Neural progenitor cell (in vitro differentiated cells): ENCODE results near the gene DCC. TPM values are rescaled to one million over a fixed set of nuclear protein-coding genes. Genes with fewer than 3 reads are reported as not detected.

Experiments
- DNase-seq: peaks from one replicate; pipeline ENCODE4 v3.0.0-alpha.2; 2016; ENCODE audit warnings: low spot score
- H2AFZ ChIP-seq: fragments of 200-600 bp; sonication (generic); replicated peaks from 2 replicates; pipeline ENCODE4 v1.6.1; 2016; ENCODE audit warnings: antibody characterized with exemption
- H3F3A ChIP-seq: fragments of 200-600 bp; sonication (generic); 2 replicates; pipeline ENCODE4 v1.6.1; 2016; ENCODE audit warnings: antibody characterized with exemption, low read depth
- H3K27ac ChIP-seq: fragments of 200-600 bp; sonication (generic); 2 replicates; pipeline ENCODE4 v1.5.1; 2016; ENCODE audit warnings: mild to moderate bottlenecking
- H3K27me3 ChIP-seq: fragments of 200-600 bp; sonication (generic); 2 replicates; pipeline ENCODE4 v1.6.1; 2016; ENCODE audit warnings: mild to moderate bottlenecking, moderate library complexity
- H3K36me3 ChIP-seq: fragments of 200-600 bp; sonication (generic); 2 replicates; pipeline ENCODE4 v1.5.1; 2016
- H3K4me1 ChIP-seq: fragments of 200-600 bp; sonication (generic); 2 replicates; pipeline ENCODE4 v1.6.1; 2016; ENCODE audit warnings: mixed run types
- H3K4me2 ChIP-seq: fragments of 200-600 bp; sonication (generic); 2 replicates; pipeline ENCODE4 v1.6.1; 2016
- H3K4me3 ChIP-seq: fragments of 200-600 bp; sonication (generic); 2 replicates; pipeline ENCODE4 v1.5.1; 2016
- H3K79me2 ChIP-seq: fragments of 200-600 bp; sonication (generic); 2 replicates; pipeline ENCODE4 v1.6.1; 2016; ENCODE audit warnings: low read depth
- H3K9ac ChIP-seq: fragments of 200-600 bp; sonication (generic); 2 replicates; pipeline ENCODE4 v1.6.1; 2016
- H3K9me3 ChIP-seq: fragments of 200-600 bp; sonication (generic); 2 replicates; pipeline ENCODE4 v1.5.1; 2016; ENCODE audit warnings: low read depth
- H4K20me1 ChIP-seq: fragments of 200-600 bp; sonication (generic); 2 replicates; pipeline ENCODE4 v1.6.1; 2016; ENCODE audit warnings: low read depth
- H3K27ac Mint-ChIP-seq: 3 replicates; pipeline ENCODE4 v1.8.0; 2021; ENCODE audit warnings: mixed read lengths
- H3K27me3 Mint-ChIP-seq: 2 replicates; pipeline ENCODE4 v1.8.0; 2022; ENCODE audit warnings: low read depth, mild to moderate bottlenecking, inconsistent platforms, moderate library complexity, mixed read lengths; ENCODE audit not compliant: insufficient read depth
- H3K36me3 Mint-ChIP-seq: 3 replicates; pipeline ENCODE4 v1.8.0; 2021; ENCODE audit warnings: mixed read lengths
- H3K4me1 Mint-ChIP-seq: 3 replicates; pipeline ENCODE4 v1.8.0; 2021; ENCODE audit warnings: mixed read lengths
- H3K4me3 Mint-ChIP-seq: 3 replicates; pipeline ENCODE4 v1.8.0; 2021; ENCODE audit warnings: mild to moderate bottlenecking, moderate library complexity, mixed read lengths
- H3K9me3 Mint-ChIP-seq: 3 replicates; pipeline ENCODE4 v1.8.0; 2020; ENCODE audit warnings: mixed read lengths
- CTCF ChIP-seq: fragments of 200-600 bp; sonication (generic); IDR thresholded peaks from 2 replicates; pipeline ENCODE4 v1.5.1; 2017; ENCODE audit warnings: antibody characterized with exemption, mild to moderate bottlenecking
- EZH2 ChIP-seq: fragments of 200-600 bp; sonication (generic); IDR thresholded peaks from 2 replicates; pipeline ENCODE4 v1.6.1; 2017; ENCODE audit warnings: antibody characterized with exemption, mild to moderate bottlenecking, moderate library complexity
- EZH2phosphoT487 ChIP-seq: fragments of 200-600 bp; sonication (generic); IDR thresholded peaks from 2 replicates; pipeline ENCODE4 v1.6.1; 2017; ENCODE audit warnings: antibody characterized with exemption
- total RNA-seq: library from RNA; depleted of rRNA; stranded (reverse); fragments of >200 nt; gene quantifications from 2 replicates; pipeline ENCODE4 v1.2.3, GENCODE V29; 2015; ENCODE audit warnings: low replicate concordance

Gene DCC
- total RNA-seq, 1 donor from 2014 or later: 0.41 TPM

DNA sequence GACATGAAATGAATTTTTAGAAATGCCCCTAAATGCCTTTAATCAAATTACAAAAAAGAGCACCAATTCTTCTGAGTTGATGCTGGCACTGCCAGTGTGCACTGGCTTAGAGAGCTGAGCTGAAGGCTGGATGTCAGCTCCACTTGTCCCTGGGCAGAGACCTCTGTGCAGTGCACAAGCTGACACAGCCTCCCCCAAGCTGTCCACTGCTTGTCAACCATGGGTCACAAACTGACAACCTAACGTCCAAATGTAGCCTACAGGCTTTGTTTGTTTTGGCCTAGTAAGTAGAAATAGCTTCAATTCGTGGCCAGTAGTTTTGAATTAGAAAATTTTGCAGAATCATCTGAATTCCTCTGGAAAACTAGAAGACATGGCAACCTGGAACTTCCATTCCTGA lies 605.6 kb downstream of the DCC start:
- H3K79me2 ChIP-seq: no peaks in the 10 kb centered on the region
- H3K9me3 Mint-ChIP-seq: peaks cover 3% of the 10 kb centered on the region

DNA sequence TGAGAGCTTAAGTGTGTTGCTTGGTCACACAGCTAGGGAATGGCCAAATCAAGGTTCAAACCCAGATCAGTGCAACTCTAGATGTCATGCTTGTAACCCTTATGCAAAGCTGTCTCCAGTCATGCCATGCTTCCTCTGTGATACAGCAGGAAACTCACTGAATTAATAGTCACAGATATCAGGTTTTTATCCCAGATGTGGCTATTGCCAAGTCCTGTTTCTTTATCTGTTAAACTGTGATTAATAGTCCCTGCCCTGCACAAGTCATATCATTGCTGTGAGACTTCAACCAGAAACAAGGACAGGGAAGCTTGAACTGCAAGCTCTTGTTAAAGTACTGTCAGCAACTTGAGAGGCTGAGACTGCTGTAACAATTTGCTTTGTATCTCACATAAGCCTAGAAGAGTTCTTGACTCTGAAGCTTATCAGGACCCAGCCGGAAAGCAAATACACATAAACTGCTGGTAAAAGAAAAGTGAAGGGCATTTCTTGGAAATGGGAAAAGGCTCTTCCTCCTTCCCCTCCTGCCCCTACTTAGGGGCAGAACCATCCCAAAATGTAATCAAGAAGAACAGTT lies 609.0 kb downstream of the DCC start:
- no peak overlapping the region for H3K9ac ChIP-seq
- H3K4me1 ChIP-seq: no peaks in the 10 kb centered on the region
- no peaks in the 10 kb centered on the region for H3K27me3 ChIP-seq
- Mint-ChIP-seq H3K27me3 (no peaks in the 10 kb centered on the region), H3K9me3 (no peaks in the 10 kb centered on the region), H3K36me3 (no peaks in the 10 kb centered on the region), H3K4me3 (no peak overlapping the region), H3K4me1 (no peaks in the 10 kb centered on the region), H3K27ac (no peak overlapping the region)
- H3K27ac ChIP-seq: no peak overlapping the region
- no peaks in the 10 kb centered on the region for H3K9me3 ChIP-seq
- H3K36me3 ChIP-seq: no peaks in the 10 kb centered on the region
- no peak overlapping the region for H3K4me3 ChIP-seq
- no peak for DNase-seq
- no peaks in the 10 kb centered on the region for H3K79me2 ChIP-seq
- no peaks in the 10 kb centered on the region for H3F3A ChIP-seq
- no peak for TF ChIP-seq CTCF
- no peak for TF ChIP-seq EZH2phosphoT487
- TF ChIP-seq EZH2: no peak
- H2AFZ ChIP-seq: no peak overlapping the region
- H3K4me2 ChIP-seq: no peak overlapping the region
- H4K20me1 ChIP-seq: no peaks in the 10 kb centered on the region

More for the DNA sequence above, 605.6 kb downstream of the DCC start:
- Histone ChIP-seq H3K27me3 (no peaks in the 10 kb centered on the region), H3F3A (no peaks in the 10 kb centered on the region), H3K27ac (no peak overlapping the region), H3K36me3 (no peaks in the 10 kb centered on the region), H3K9ac (no peak overlapping the region), H4K20me1 (no peaks in the 10 kb centered on the region), H2AFZ (no peak overlapping the region), H3K4me1 (no peaks in the 10 kb centered on the region), H3K4me3 (no peak overlapping the region), H3K9me3 (no peaks in the 10 kb centered on the region), H3K4me2 (no peak overlapping the region)
- no peaks in the 10 kb centered on the region for H3K4me1 Mint-ChIP-seq
- no peak for TF ChIP-seq EZH2
- TF ChIP-seq EZH2phosphoT487: no peak
- no peak for TF ChIP-seq CTCF
- no peak for DNase-seq
- H3K4me3 Mint-ChIP-seq: no peak overlapping the region
- no peaks in the 10 kb centered on the region for H3K27me3 Mint-ChIP-seq
- no peaks in the 10 kb centered on the region for H3K36me3 Mint-ChIP-seq
- no peak overlapping the region for H3K27ac Mint-ChIP-seq

GRCh38 chr18:52950155-52950554 lies 610.2 kb downstream of the DCC start:
- no peaks in the 10 kb centered on the region for H3K36me3 Mint-ChIP-seq
- H3K9ac ChIP-seq: no peak overlapping the region
- H3K9me3 ChIP-seq: no peaks in the 10 kb centered on the region
- no peak overlapping the region for H3K27ac Mint-ChIP-seq
- H3F3A ChIP-seq: no peaks in the 10 kb centered on the region
- no peak overlapping the region for H3K27ac ChIP-seq
- TF ChIP-seq EZH2phosphoT487: no peak
- no peak for TF ChIP-seq EZH2
- no peak for TF ChIP-seq CTCF
- DNase-seq: no peak
- no peaks in the 10 kb centered on the region for H3K27me3 ChIP-seq
- no peak overlapping the region for H2AFZ ChIP-seq
- H3K4me3 Mint-ChIP-seq: no peak overlapping the region
- no peaks in the 10 kb centered on the region for H3K36me3 ChIP-seq
- H3K27me3 Mint-ChIP-seq: no peaks in the 10 kb centered on the region
- H3K4me2 ChIP-seq: no peak overlapping the region
- H3K4me1 ChIP-seq: no peaks in the 10 kb centered on the region
- no peaks in the 10 kb centered on the region for H3K4me1 Mint-ChIP-seq
- H3K79me2 ChIP-seq: no peaks in the 10 kb centered on the region
- no peaks in the 10 kb centered on the region for H4K20me1 ChIP-seq
- H3K4me3 ChIP-seq: no peak overlapping the region
- H3K9me3 Mint-ChIP-seq: no peaks in the 10 kb centered on the region
